GM12878 (cell line): ENCODE measurements around the gene MAP3K6. TPM values are rescaled to one million over a fixed set of nuclear protein-coding genes. Genes with fewer than 3 reads are reported as not detected.

Experiments used
- DPF2 ChIP-seq: fragments of 450-650 bp; IDR thresholded peaks from 2 replicates; pipeline ENCODE4 v1.6.1; 2017; ENCODE audit warnings: mild to moderate bottlenecking
- EZH2 ChIP-seq: IDR thresholded peaks from 2 replicates; pipeline ENCODE4 v1.6.1; 2012; ENCODE audit warnings: low read depth, mild to moderate bottlenecking, control low read depth, inconsistent platforms, low read length, borderline replicate concordance; ENCODE audit not compliant: control insufficient read depth
- FOXK2 ChIP-seq: fragments of 450-650 bp; IDR thresholded peaks from 2 replicates; pipeline ENCODE4 v1.6.1; 2017; ENCODE audit warnings: mild to moderate bottlenecking, moderate library complexity
- FOXM1 ChIP-seq: IDR thresholded peaks from 2 replicates; pipeline ENCODE4 v1.6.1; 2012; ENCODE audit warnings: low read depth, mild to moderate bottlenecking, inconsistent platforms, low read length, moderate library complexity
- HDGF ChIP-seq: fragments of 450-650 bp; IDR thresholded peaks from 2 replicates; pipeline ENCODE4 v1.6.1; 2016; ENCODE audit warnings: antibody characterized with exemption
- HSF1 ChIP-seq: fragments of 150-350 bp; IDR thresholded peaks from 2 replicates; pipeline ENCODE4 v1.6.1; 2014; ENCODE audit warnings: mild to moderate bottlenecking, low read depth, low read length
- IKZF2 ChIP-seq, 2 experiments: fragments of 450-650 bp; IDR thresholded peaks; 2 replicates each; pipeline ENCODE4 v1.6.1; 2017; ENCODE audit warnings: mild to moderate bottlenecking in 2 of 2, moderate library complexity in 2 of 2
- MAX ChIP-seq: IDR thresholded peaks from 2 replicates; pipeline ENCODE4 v1.6.1; 2012; ENCODE audit warnings: low read depth, low read length, improper control_type of control experiment
- MEF2B ChIP-seq: fragments of 450-650 bp; IDR thresholded peaks from 2 replicates; pipeline ENCODE4 v1.6.1; 2018; ENCODE audit warnings: mild to moderate bottlenecking, moderate library complexity; ENCODE audit not compliant: partially characterized antibody, poor library complexity, severe bottlenecking
- NFYA ChIP-seq: IDR thresholded peaks from 2 replicates; pipeline ENCODE4 v1.6.1; 2011; ENCODE audit warnings: low read depth, mild to moderate bottlenecking, low read length, improper control_type of control experiment, borderline replicate concordance
- NR2F1 ChIP-seq: fragments of 450-650 bp; conservative IDR thresholded peaks from 2 replicates; pipeline ENCODE4 v1.6.1; 2017; ENCODE audit warnings: mild to moderate bottlenecking
- POU2F2 ChIP-seq: IDR thresholded peaks from 3 replicates; pipeline ENCODE4 v1.6.1; 2011; ENCODE audit warnings: low read depth, mild to moderate bottlenecking, low read length, borderline replicate concordance
- RUNX3 ChIP-seq: IDR thresholded peaks from 2 replicates; pipeline ENCODE4 v1.6.1; 2012; ENCODE audit warnings: low read length, inconsistent platforms
- STAT1 ChIP-seq: fragments of 450-650 bp; conservative IDR thresholded peaks from 2 replicates; pipeline ENCODE4 v1.6.1; 2014; ENCODE audit warnings: antibody characterized with exemption, mild to moderate bottlenecking
- ZBTB40 ChIP-seq: fragments of 450-650 bp; IDR thresholded peaks from 2 replicates; pipeline ENCODE4 v1.6.1; 2016; ENCODE audit warnings: mild to moderate bottlenecking, moderate library complexity, borderline replicate concordance
- ZNF24 ChIP-seq: fragments of 450-650 bp; IDR thresholded peaks from 2 replicates; pipeline ENCODE4 v1.6.1; 2017; ENCODE audit warnings: antibody characterized with exemption, mild to moderate bottlenecking
- ZNF592 ChIP-seq: fragments of 450-650 bp; IDR thresholded peaks from 2 replicates; pipeline ENCODE4 v1.6.1; 2017; ENCODE audit warnings: mild to moderate bottlenecking, moderate library complexity
- polyA plus RNA-seq, 11 experiments: library from polyadenylated mRNA; depleted of rRNA in 4 of 11; unstranded in 6 of 11; stranded (reverse) in 5 of 11; fragments of >200 nt; fragmentation: Nextera tagmentation in 4 of 11; fragmentation: Illumina TruSeq in 1 of 11; extraction: Ambion mirVana in 4 of 11; extraction: Trizol in 1 of 11; gene quantifications; 1 replicate in 1 of 11; 2 replicates in 10 of 11; pipeline versions ENCODE4 v1.2.1 to v1.2.3, GENCODE V29; 2011 to 2016; ENCODE audit warnings: inconsistent platforms in 2 of 11, missing spikeins in 2 of 11, low read depth in 1 of 11
- total RNA-seq, 4 experiments: library from RNA; depleted of rRNA in 3 of 4; stranded (reverse); fragments of >200 nt in 3 of 4; fragmentation: Illumina TruSeq in 1 of 4; extraction: Trizol in 1 of 4; gene quantifications; 2 replicates each; pipeline versions ENCODE4 v1.2.1 to v1.2.3, GENCODE V29; 2013 to 2021

The MAP3K6 gene
- total and polyA plus RNA-seq, 10 of the 15 experiments (the other 5 are each of a cell fraction or from before 2014, with no cell fraction given) = 0.15 to 3.4 (median 1.2) TPM; not detected in 1

- TF ChIP-seq HDGF = no peak
- TF ChIP-seq FOXM1 = no peak
- no peak for TF ChIP-seq IKZF2 (IDR thresholded peaks at IDR 0.05)
- no peak for TF ChIP-seq FOXK2
- no peak for TF ChIP-seq POU2F2
- TF ChIP-seq EZH2 = no peak
- TF ChIP-seq DPF2 = no peak
- TF ChIP-seq HSF1 = no peak
- TF ChIP-seq MEF2B = no peak
- no peak for TF ChIP-seq ZNF592
- TF ChIP-seq NR2F1 = no peak
- no peak for TF ChIP-seq NFYA
- no peak for TF ChIP-seq RUNX3
- no peak for TF ChIP-seq MAX
- no peak for TF ChIP-seq ZNF24
- no peak for TF ChIP-seq ZBTB40
- TF ChIP-seq STAT1 = no peak
These were observed 36.4 kb upstream of the MAP3K6 start (continued) for GRCh38 chr1:27403065-27403726.
